Measurements from ENCODE around the gene EBNA1BP2.

GRCh38 chr1:43140583-43140982 lies 31.5 kb downstream of the EBNA1BP2 start:
- TF ChIP-seq EZH2 (IDR thresholded peaks at IDR 0.05; ENCODE audit: borderline replicate concordance, low read depth, low read length, poor library complexity, severe bottlenecking): no peak
- no peak for TF ChIP-seq CTCF (conservative IDR thresholded peaks at IDR 0.05; ENCODE audit: low read depth, low read length)

Measured in A673 (cell line).